HepG2 (cell line): ENCODE data around the gene YPEL5. TPM values are rescaled to one million over a fixed set of nuclear protein-coding genes. Genes with fewer than 3 reads are reported as not detected.

Experiments
- ATAC-seq: fragments of 200-7000 bp; cut with Tn5 transposase; 3 replicates; pipeline ENCODE4 v1.9.1; 2020; ENCODE audit warnings: mild to moderate bottlenecking, moderate library complexity
- BruUV-seq: library from RNA; stranded (reverse); fragments of 400-500 nt; replicated peaks from 2 replicates; lab custom pipeline; 2021; lab: Mats Ljungman, UMichigan
- CTCF ChIA-PET: fragments of 300-600 bp; formaldehyde crosslinking; extraction: SDS; loops from one replicate; lab custom pipeline; 2021; ENCODE audit warnings: low total read pairs, inconsistent platforms, low intra/inter-chr PET ratio; lab: Yijun Ruan, JAX
- POLR2A ChIA-PET: fragments of 350-600 bp; sonication (Branson Sonifier 250); formaldehyde crosslinking; loops from one replicate; lab custom pipeline; 2020; ENCODE audit warnings: antibody characterized with exemption, inconsistent platforms; lab: Yijun Ruan, JAX
- DNase-seq: peaks from one replicate; pipeline ENCODE4 v3.0.0-alpha.2; 2015; ENCODE audit warnings: low spot score
- FAIRE-seq: peaks from 3 replicates; lab custom pipeline; 2011; peaks lifted over from hg19 to GRCh38; lab: Jason Lieb, UNC
- H2AFZ ChIP-seq: one replicate; pipeline ENCODE4 v1.6.1; 2011; ENCODE audit warnings: low read length, inconsistent platforms
- H3K27ac ChIP-seq: fragments of 300-600 bp; 3 replicates; pipeline ENCODE4 v1.8.0; 2011; ENCODE audit warnings: mixed run types, mild to moderate bottlenecking, mixed read lengths, low read length, inconsistent platforms; ENCODE audit not compliant: insufficient read depth; ENCODE audit errors: extremely low read length
- H3K27me3 ChIP-seq, 2 experiments: fragments of 200-600 bp in 1 of 2; 2 replicates in 1 of 2; 3 replicates in 1 of 2; pipeline versions ENCODE4 v1.6.0 to v1.8.0; 2011; ENCODE audit warnings: low read length in 2 of 2, mild to moderate bottlenecking in 2 of 2, moderate library complexity in 2 of 2, inconsistent platforms in 1 of 2; ENCODE audit not compliant: insufficient read depth in 2 of 2, control insufficient read depth in 1 of 2
- H3K36me3 ChIP-seq, 2 experiments: fragments of 200-600 bp in 1 of 2; replicated peaks in 1 of 2; 2 replicates in 1 of 2; 3 replicates in 1 of 2; pipeline versions ENCODE4 v1.5.1 to v1.8.0; 2011; ENCODE audit warnings: low read length in 2 of 2, inconsistent platforms in 1 of 2; ENCODE audit not compliant: insufficient read depth in 2 of 2, control insufficient read depth in 1 of 2
- H3K4me1 ChIP-seq: 2 replicates; pipeline ENCODE4 v1.5.1; 2012; ENCODE audit warnings: low read length, inconsistent platforms; ENCODE audit not compliant: insufficient read depth
- H3K4me2 ChIP-seq: 2 replicates; pipeline ENCODE4 v1.6.0; 2011; ENCODE audit warnings: low read depth, low read length, inconsistent platforms
- H3K4me3 ChIP-seq, 3 experiments: fragments of 200-600 bp in 1 of 3; sonication (generic), shearing (Covaris generic) in 1 of 3; replicated peaks in 1 of 3; 2 replicates each; pipeline ENCODE4 v1.5.1; 2011 to 2016; ENCODE audit warnings: low read length in 3 of 3, inconsistent platforms in 2 of 3, low read depth in 2 of 3, mild to moderate bottlenecking in 2 of 3, control low read depth in 1 of 3, mixed read lengths in 1 of 3; ENCODE audit not compliant: insufficient read depth in 1 of 3
- H3K79me2 ChIP-seq: one replicate; pipeline ENCODE4 v1.6.1; 2011; ENCODE audit warnings: low read length, inconsistent platforms; ENCODE audit not compliant: insufficient read depth
- H3K9ac ChIP-seq: 2 replicates; pipeline ENCODE4 v1.6.0; 2011; ENCODE audit warnings: mild to moderate bottlenecking, low read depth, low read length, inconsistent platforms; ENCODE audit not compliant: insufficient read depth
- H3K9me3 ChIP-seq: 2 replicates; pipeline ENCODE4 v1.5.1; 2012; ENCODE audit warnings: mild to moderate bottlenecking, low read length
- H4K20me1 ChIP-seq: 2 replicates; pipeline ENCODE4 v1.6.0; 2011; ENCODE audit warnings: inconsistent platforms, mild to moderate bottlenecking, low read length, moderate library complexity; ENCODE audit not compliant: insufficient read depth
- KLF12 ChIP-seq: sonication (generic); formaldehyde crosslinking; IDR thresholded peaks from 2 replicates; pipeline ENCODE4 v1.4.0; 2020; ENCODE audit warnings: missing genetic modification reagents, borderline replicate concordance
- ZKSCAN8 ChIP-seq: IDR thresholded peaks from 2 replicates; pipeline ENCODE4 v1.6.1; 2016; ENCODE audit warnings: borderline replicate concordance, missing genetic modification reagents, missing compliant biosample characterization
- ZMAT3 ChIP-seq: sonication (generic); formaldehyde crosslinking; conservative IDR thresholded peaks from 2 replicates; pipeline ENCODE4 v1.7.0; 2021; ENCODE audit warnings: missing genetic modification reagents
- ZNF235 ChIP-seq: sonication (generic); formaldehyde crosslinking; IDR thresholded peaks from 2 replicates; pipeline ENCODE4 v1.8.1; 2023; ENCODE audit warnings: mild to moderate bottlenecking, missing genetic modification reagents, borderline replicate concordance
- ZNF564 ChIP-seq: sonication (generic); formaldehyde crosslinking; IDR thresholded peaks from 2 replicates; pipeline ENCODE4 v1.8.1; 2023; ENCODE audit warnings: mild to moderate bottlenecking, missing genetic modification reagents
- ZNF703 ChIP-seq: sonication (generic); formaldehyde crosslinking; IDR thresholded peaks from 2 replicates; pipeline ENCODE4 v1.5.1; 2020; ENCODE audit warnings: missing genetic modification reagents, mild to moderate bottlenecking, moderate library complexity, borderline replicate concordance
- ZNF780A ChIP-seq: sonication (generic); formaldehyde crosslinking; IDR thresholded peaks from 2 replicates; pipeline ENCODE4 v1.8.0; 2022; ENCODE audit warnings: mild to moderate bottlenecking, missing genetic modification reagents, moderate library complexity
- WGBS: methylation state at CpG from one replicate; pipeline ENCODE4 v1.1.6; 2017; ENCODE audit warnings: low lambda C conversion rate; 5-methylcytosine and 5-hydroxymethylcytosine counted together
- in situ Hi-C: cut with HindIII; loops from 2 replicates; pipeline ENCODE4 v1.10.0; 2017; ENCODE audit warnings: low pct_unique_long_range_greater_than_20kb; ENCODE audit not compliant: extremely low pct_ligation_motif_present
- intact Hi-C: fragments of 100-400 bp; cut with micrococcal nuclease; formaldehyde crosslinking; loops from one replicate; pipeline ENCODE4 v1.10.0; 2022; ENCODE audit not compliant: unreplicated experiment
- polyA plus RNA-seq, 8 experiments: library from polyadenylated mRNA; depleted of rRNA in 3 of 8; stranded (reverse) in 7 of 8; unstranded in 1 of 8; fragments of >200 nt; fragmentation: Illumina TruSeq in 4 of 8; extraction: Trizol in 4 of 8; gene quantifications; 2 replicates each; pipeline versions ENCODE4 v1.2.1 to v1.2.3, GENCODE V29; 2011 to 2016; ENCODE audit warnings: low read depth in 4 of 8, missing spikeins in 1 of 8, mixed read lengths in 1 of 8; ENCODE audit not compliant: insufficient read depth in 1 of 8
- total RNA-seq, 5 experiments: library from RNA; depleted of rRNA; stranded (reverse); fragments of >200 nt; fragmentation: Illumina TruSeq; extraction: Trizol; gene quantifications; 2 replicates each; pipeline ENCODE4 v1.2.3, GENCODE V29; 2016; ENCODE audit warnings: low read depth in 1 of 5
- TF ChIP-seq, protein P1 (sequence below): sonication (generic); formaldehyde crosslinking; IDR thresholded peaks from 2 replicates; pipeline ENCODE4 v1.8.1; 2023; ENCODE audit warnings: mild to moderate bottlenecking, missing genetic modification reagents
- TF ChIP-seq, protein P2 (sequence below): IDR thresholded peaks from 2 replicates; pipeline ENCODE4 v1.4.0; 2020; ENCODE audit warnings: mild to moderate bottlenecking, missing genetic modification reagents

The YPEL5 gene
- total and polyA plus RNA-seq, 2 of the 13 experiments (the other 11 are each of a cell fraction or from before 2014, with no cell fraction given) = 12.7 to 49.7 TPM

- no peak for TF ChIP-seq ZNF780A (CRISPR knock-in tag)
Measured at GRCh38 chr2:30179536-30179935, 32.7 kb downstream of the YPEL5 start (continued).

DNA sequence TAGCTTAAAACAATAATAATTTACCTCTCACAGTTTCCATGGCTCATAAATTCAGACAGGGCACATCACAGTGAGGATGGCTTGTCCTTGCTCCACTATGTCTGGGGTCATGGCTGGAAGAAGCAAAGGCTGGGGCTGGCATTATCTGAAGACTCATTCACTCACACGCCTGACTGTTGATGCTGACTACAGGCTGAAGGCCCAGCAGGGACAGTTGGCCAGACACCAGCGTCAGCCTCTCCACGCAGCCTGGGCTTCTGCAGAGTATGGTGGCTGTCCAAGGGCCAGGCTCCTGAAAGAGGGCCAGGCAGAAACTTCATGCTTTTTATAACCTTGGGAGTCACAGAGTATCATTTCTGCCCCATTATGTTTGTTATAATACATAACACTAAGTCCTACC, 33.4 kb downstream of the YPEL5 start:
- intact Hi-C loops = no loop called here
- TF ChIP-seq, protein P1, sequence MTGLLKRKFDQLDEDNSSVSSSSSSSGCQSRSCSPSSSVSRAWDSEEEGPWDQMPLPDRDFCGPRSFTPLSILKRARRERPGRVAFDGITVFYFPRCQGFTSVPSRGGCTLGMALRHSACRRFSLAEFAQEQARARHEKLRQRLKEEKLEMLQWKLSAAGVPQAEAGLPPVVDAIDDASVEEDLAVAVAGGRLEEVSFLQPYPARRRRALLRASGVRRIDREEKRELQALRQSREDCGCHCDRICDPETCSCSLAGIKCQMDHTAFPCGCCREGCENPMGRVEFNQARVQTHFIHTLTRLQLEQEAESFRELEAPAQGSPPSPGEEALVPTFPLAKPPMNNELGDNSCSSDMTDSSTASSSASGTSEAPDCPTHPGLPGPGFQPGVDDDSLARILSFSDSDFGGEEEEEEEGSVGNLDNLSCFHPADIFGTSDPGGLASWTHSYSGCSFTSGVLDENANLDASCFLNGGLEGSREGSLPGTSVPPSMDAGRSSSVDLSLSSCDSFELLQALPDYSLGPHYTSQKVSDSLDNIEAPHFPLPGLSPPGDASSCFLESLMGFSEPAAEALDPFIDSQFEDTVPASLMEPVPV = no peak
- Histone ChIP-seq H3K27ac (no peak overlapping the region), H3K4me1 (no peaks in the 10 kb centered on the region), H3K27me3 (peaks cover 2 to 36% of the 10 kb centered on the region in 2 experiments; a peak in 2 of 5 replicates), H3K4me3 (no peak overlapping the region), H3K9me3 (no peaks in the 10 kb centered on the region), H3K79me2 (no peaks in the 10 kb centered on the region), H3K36me3 (no peaks in the 10 kb centered on the region), H3K4me2 (no peak overlapping the region), H4K20me1 (no peaks in the 10 kb centered on the region), H3K9ac (no peak overlapping the region), H2AFZ (no peak overlapping the region)
- in situ Hi-C loops = no loop called here
- FAIRE-seq = no peak
- ATAC-seq = no peak
- no peak for DNase-seq
- WGBS = 3% methylated on average over 3 of the region's 3 CpGs
- BruUV-seq = no TSS peak
- CTCF ChIA-PET = no interaction called here
- POLR2A ChIA-PET = no interaction called here

DNA sequence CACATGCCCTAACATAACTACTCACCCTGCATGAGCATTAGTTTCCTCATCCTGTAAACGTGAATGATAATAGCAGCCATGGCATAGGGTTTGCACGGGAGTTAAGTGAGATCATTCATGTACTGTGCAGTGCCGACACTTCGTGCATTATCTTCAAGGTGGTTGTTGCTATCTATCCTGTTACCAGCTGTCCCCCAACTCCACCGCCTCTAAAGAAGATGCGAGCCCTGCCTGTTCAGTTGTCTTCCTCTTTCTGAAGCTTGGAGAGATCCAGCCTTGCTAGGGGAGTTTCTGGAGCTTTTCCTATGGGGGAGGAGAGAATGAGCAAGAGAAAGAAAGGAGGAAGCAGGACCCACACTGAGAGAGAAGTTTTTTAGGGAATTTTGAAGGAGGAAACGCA, 34.4 kb downstream of the YPEL5 start:
- H2AFZ ChIP-seq = no peak overlapping the region
- WGBS = 27% methylated on average over 7 of the region's 7 CpGs
- H3K36me3 ChIP-seq = no peaks in the 10 kb centered on the region
- H4K20me1 ChIP-seq = no peaks in the 10 kb centered on the region
- H3K27me3 ChIP-seq = peaks cover 2 to 42% of the 10 kb centered on the region in 2 experiments; a peak in 2 of 5 replicates
- H3K4me2 ChIP-seq = no peak overlapping the region
- no peak overlapping the region for H3K9ac ChIP-seq
- TF ChIP-seq, protein P2, sequence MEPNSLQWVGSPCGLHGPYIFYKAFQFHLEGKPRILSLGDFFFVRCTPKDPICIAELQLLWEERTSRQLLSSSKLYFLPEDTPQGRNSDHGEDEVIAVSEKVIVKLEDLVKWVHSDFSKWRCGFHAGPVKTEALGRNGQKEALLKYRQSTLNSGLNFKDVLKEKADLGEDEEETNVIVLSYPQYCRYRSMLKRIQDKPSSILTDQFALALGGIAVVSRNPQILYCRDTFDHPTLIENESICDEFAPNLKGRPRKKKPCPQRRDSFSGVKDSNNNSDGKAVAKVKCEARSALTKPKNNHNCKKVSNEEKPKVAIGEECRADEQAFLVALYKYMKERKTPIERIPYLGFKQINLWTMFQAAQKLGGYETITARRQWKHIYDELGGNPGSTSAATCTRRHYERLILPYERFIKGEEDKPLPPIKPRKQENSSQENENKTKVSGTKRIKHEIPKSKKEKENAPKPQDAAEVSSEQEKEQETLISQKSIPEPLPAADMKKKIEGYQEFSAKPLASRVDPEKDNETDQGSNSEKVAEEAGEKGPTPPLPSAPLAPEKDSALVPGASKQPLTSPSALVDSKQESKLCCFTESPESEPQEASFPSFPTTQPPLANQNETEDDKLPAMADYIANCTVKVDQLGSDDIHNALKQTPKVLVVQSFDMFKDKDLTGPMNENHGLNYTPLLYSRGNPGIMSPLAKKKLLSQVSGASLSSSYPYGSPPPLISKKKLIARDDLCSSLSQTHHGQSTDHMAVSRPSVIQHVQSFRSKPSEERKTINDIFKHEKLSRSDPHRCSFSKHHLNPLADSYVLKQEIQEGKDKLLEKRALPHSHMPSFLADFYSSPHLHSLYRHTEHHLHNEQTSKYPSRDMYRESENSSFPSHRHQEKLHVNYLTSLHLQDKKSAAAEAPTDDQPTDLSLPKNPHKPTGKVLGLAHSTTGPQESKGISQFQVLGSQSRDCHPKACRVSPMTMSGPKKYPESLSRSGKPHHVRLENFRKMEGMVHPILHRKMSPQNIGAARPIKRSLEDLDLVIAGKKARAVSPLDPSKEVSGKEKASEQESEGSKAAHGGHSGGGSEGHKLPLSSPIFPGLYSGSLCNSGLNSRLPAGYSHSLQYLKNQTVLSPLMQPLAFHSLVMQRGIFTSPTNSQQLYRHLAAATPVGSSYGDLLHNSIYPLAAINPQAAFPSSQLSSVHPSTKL (CRISPR knock-in tag) = no peak
- TF ChIP-seq ZKSCAN8 (CRISPR knock-in tag) (no peak), ZMAT3 (CRISPR knock-in tag) (no peak), ZNF235 (no peak), ZNF564 (CRISPR knock-in tag) (no peak), KLF12 (no peak), ZNF703 (CRISPR knock-in tag) (no peak)
- H3K79me2 ChIP-seq = no peaks in the 10 kb centered on the region
- in situ Hi-C loops (no loop called here), intact Hi-C loops (no loop called here)
- H3K9me3 ChIP-seq = no peaks in the 10 kb centered on the region
- no peaks in the 10 kb centered on the region for H3K4me1 ChIP-seq
- FAIRE-seq = no peak
- no peak for ATAC-seq
- BruUV-seq = no TSS peak
- H3K27ac ChIP-seq = no peak overlapping the region
- H3K4me3 ChIP-seq = no peak overlapping the region
- CTCF ChIA-PET = no interaction called here
- DNase-seq = no peak
- POLR2A ChIA-PET = no interaction called here
